Neural cell (in vitro differentiated cells): ENCODE data around the gene DPAGT1. TPM values are rescaled to one million over a fixed set of nuclear protein-coding genes. Genes with fewer than 3 reads are reported as not detected.
A peak's percentile ranks its signal among the peaks of the same experiment; 100 is the strongest.

Source experiments
- H2AFZ ChIP-seq: fragments of 200-600, 300-800 bp; sonication (generic), shearing (Covaris generic); 2 replicates; pipeline ENCODE4 v1.6.0; 2014; ENCODE audit warnings: low read depth, mild to moderate bottlenecking, antibody characterized with exemption, low read length, moderate library complexity
- H3F3A ChIP-seq: fragments of 200-600 bp; shearing (Covaris generic); 2 replicates; pipeline ENCODE4 v1.6.1; 2016; ENCODE audit warnings: mild to moderate bottlenecking, moderate library complexity, mixed read lengths, antibody characterized with exemption, low read length; ENCODE audit not compliant: insufficient read depth, poor library complexity, severe bottlenecking
- H3K27ac ChIP-seq: fragments of 200-600, 300-800 bp; sonication (generic), shearing (Covaris generic); 2 replicates; pipeline ENCODE4 v1.5.1; 2014; ENCODE audit warnings: mild to moderate bottlenecking, low read length, moderate library complexity
- H3K27me3 ChIP-seq: fragments of 300-800, 200-600 bp; sonication (generic), shearing (Covaris generic); 2 replicates; pipeline ENCODE4 v1.6.0; 2014; ENCODE audit warnings: mild to moderate bottlenecking, low read depth, low read length, moderate library complexity; ENCODE audit not compliant: insufficient read depth
- H3K36me3 ChIP-seq: fragments of 300-800, 200-600 bp; sonication (generic), shearing (Covaris generic); 2 replicates; pipeline ENCODE4 v1.5.1; 2014; ENCODE audit warnings: mild to moderate bottlenecking, antibody characterized with exemption, low read length, moderate library complexity; ENCODE audit not compliant: insufficient read depth
- H3K4me2 ChIP-seq: fragments of 300-800, 200-600 bp; sonication (generic), shearing (Covaris generic); 2 replicates; pipeline ENCODE4 v1.6.0; 2014; ENCODE audit warnings: mild to moderate bottlenecking, low read length
- H3K4me3 ChIP-seq: fragments of 300-800, 200-600 bp; sonication (generic), shearing (Covaris generic); 2 replicates; pipeline ENCODE4 v1.5.1; 2014; ENCODE audit warnings: mild to moderate bottlenecking, low read length, moderate library complexity
- H3K79me2 ChIP-seq: fragments of 200-600 bp; shearing (Covaris generic); replicated peaks from 2 replicates; pipeline ENCODE4 v1.6.0; 2014; ENCODE audit warnings: mild to moderate bottlenecking, low read length, moderate library complexity; ENCODE audit not compliant: insufficient read depth
- H3K9ac ChIP-seq: fragments of 300-800, 200-600 bp; sonication (generic), shearing (Covaris generic); 2 replicates; pipeline ENCODE4 v1.6.1; 2016; ENCODE audit warnings: mild to moderate bottlenecking, low read length, mixed read lengths
- H3K9me2 ChIP-seq: fragments of 200-600 bp; shearing (Covaris generic); 2 replicates; pipeline ENCODE4 v1.6.1; 2016; ENCODE audit warnings: mild to moderate bottlenecking, low read length, mixed read lengths; ENCODE audit not compliant: insufficient read depth
- H3K9me3 ChIP-seq: fragments of 200-600, 300-800 bp; sonication (generic), shearing (Covaris generic); 2 replicates; pipeline ENCODE4 v1.6.1; 2016; ENCODE audit warnings: mild to moderate bottlenecking, mixed run types, low read length, moderate library complexity, mixed read lengths
- H4K20me1 ChIP-seq: fragments of 200-600 bp; shearing (Covaris generic); 2 replicates; pipeline ENCODE4 v1.6.1; 2016; ENCODE audit warnings: mild to moderate bottlenecking, mixed run types; ENCODE audit not compliant: insufficient read depth
- EP300 ChIP-seq: fragments of 450-650 bp; conservative IDR thresholded peaks from 2 replicates; pipeline ENCODE4 v1.6.1; 2014; ENCODE audit warnings: antibody characterized with exemption, mild to moderate bottlenecking, moderate library complexity; ENCODE audit not compliant: poor library complexity, severe bottlenecking
- EZH2 ChIP-seq: fragments of 200-600, 300-800 bp; shearing (Covaris generic), sonication (generic); IDR thresholded peaks from 2 replicates; pipeline ENCODE4 v1.6.1; 2014; ENCODE audit warnings: antibody characterized with exemption, low read length, borderline replicate concordance, mild to moderate bottlenecking; ENCODE audit not compliant: insufficient read depth, poor library complexity, severe bottlenecking
- MXI1 ChIP-seq: fragments of 450-650 bp; conservative IDR thresholded peaks from 2 replicates; pipeline ENCODE4 v1.6.1; 2014; ENCODE audit warnings: antibody characterized with exemption, mild to moderate bottlenecking; ENCODE audit not compliant: poor library complexity, severe bottlenecking
- POLR2AphosphoS5 ChIP-seq: IDR thresholded peaks from 2 replicates; pipeline ENCODE4 v1.6.1; 2012
- RAD21 ChIP-seq: fragments of 450-650 bp; conservative IDR thresholded peaks from 2 replicates; pipeline ENCODE4 v1.6.1; 2014; ENCODE audit warnings: antibody characterized with exemption, mild to moderate bottlenecking, moderate library complexity
- SMC3 ChIP-seq: fragments of 450-650 bp; conservative IDR thresholded peaks from 2 replicates; pipeline ENCODE4 v1.6.1; 2014; ENCODE audit warnings: antibody characterized with exemption, mild to moderate bottlenecking, moderate library complexity; ENCODE audit not compliant: poor library complexity
- TAF1 ChIP-seq: IDR thresholded peaks from 2 replicates; pipeline ENCODE4 v1.6.1; 2012; ENCODE audit warnings: low read depth
- polyA plus RNA-seq: library from polyadenylated mRNA; depleted of rRNA; stranded (reverse); fragments of >200 nt; gene quantifications from 2 replicates; pipeline ENCODE4 v1.2.3, GENCODE V29; 2014
- TF ChIP-seq, protein P1 (sequence below): IDR thresholded peaks from 2 replicates; pipeline ENCODE4 v1.6.1; 2012; ENCODE audit warnings: borderline replicate concordance
- TF ChIP-seq, protein P2 (sequence below): fragments of 450-650 bp; IDR thresholded peaks from 2 replicates; pipeline ENCODE4 v1.5.1; 2014; ENCODE audit warnings: antibody characterized with exemption, mild to moderate bottlenecking, moderate library complexity; ENCODE audit not compliant: poor library complexity, severe bottlenecking

Gene DPAGT1
- polyA plus RNA-seq, 1 donor from 2014 or later = 9.8 TPM

DNA sequence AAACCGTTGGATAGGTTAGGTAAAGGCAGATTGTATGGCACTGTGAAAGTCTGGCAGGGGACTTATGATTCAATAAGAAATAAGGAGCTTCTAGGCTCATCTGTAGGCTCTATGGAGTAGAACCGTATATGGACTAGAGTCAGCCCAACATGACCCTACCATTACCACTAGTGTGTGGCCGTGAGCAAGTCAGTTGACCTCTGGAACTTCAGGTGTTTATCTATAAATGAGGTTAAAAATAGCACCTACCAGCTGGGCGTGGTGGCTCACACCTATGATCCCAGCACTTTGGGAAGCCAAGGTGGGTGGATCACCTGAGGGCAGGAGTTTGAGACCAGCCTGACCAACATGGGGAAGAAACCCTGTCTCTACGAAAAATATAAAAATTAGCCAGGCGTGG, 24.2 kb upstream of the DPAGT1 start:
- H2AFZ ChIP-seq = no peak overlapping the region
- no peak for TF ChIP-seq TAF1
- TF ChIP-seq SMC3 = no peak
- no peak for TF ChIP-seq MXI1
- TF ChIP-seq RAD21 = no peak
- no peak for TF ChIP-seq EP300
- TF ChIP-seq, protein P1, sequence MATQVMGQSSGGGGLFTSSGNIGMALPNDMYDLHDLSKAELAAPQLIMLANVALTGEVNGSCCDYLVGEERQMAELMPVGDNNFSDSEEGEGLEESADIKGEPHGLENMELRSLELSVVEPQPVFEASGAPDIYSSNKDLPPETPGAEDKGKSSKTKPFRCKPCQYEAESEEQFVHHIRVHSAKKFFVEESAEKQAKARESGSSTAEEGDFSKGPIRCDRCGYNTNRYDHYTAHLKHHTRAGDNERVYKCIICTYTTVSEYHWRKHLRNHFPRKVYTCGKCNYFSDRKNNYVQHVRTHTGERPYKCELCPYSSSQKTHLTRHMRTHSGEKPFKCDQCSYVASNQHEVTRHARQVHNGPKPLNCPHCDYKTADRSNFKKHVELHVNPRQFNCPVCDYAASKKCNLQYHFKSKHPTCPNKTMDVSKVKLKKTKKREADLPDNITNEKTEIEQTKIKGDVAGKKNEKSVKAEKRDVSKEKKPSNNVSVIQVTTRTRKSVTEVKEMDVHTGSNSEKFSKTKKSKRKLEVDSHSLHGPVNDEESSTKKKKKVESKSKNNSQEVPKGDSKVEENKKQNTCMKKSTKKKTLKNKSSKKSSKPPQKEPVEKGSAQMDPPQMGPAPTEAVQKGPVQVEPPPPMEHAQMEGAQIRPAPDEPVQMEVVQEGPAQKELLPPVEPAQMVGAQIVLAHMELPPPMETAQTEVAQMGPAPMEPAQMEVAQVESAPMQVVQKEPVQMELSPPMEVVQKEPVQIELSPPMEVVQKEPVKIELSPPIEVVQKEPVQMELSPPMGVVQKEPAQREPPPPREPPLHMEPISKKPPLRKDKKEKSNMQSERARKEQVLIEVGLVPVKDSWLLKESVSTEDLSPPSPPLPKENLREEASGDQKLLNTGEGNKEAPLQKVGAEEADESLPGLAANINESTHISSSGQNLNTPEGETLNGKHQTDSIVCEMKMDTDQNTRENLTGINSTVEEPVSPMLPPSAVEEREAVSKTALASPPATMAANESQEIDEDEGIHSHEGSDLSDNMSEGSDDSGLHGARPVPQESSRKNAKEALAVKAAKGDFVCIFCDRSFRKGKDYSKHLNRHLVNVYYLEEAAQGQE = no peak
- TF ChIP-seq EZH2 = no peak
- TF ChIP-seq, protein P2, sequence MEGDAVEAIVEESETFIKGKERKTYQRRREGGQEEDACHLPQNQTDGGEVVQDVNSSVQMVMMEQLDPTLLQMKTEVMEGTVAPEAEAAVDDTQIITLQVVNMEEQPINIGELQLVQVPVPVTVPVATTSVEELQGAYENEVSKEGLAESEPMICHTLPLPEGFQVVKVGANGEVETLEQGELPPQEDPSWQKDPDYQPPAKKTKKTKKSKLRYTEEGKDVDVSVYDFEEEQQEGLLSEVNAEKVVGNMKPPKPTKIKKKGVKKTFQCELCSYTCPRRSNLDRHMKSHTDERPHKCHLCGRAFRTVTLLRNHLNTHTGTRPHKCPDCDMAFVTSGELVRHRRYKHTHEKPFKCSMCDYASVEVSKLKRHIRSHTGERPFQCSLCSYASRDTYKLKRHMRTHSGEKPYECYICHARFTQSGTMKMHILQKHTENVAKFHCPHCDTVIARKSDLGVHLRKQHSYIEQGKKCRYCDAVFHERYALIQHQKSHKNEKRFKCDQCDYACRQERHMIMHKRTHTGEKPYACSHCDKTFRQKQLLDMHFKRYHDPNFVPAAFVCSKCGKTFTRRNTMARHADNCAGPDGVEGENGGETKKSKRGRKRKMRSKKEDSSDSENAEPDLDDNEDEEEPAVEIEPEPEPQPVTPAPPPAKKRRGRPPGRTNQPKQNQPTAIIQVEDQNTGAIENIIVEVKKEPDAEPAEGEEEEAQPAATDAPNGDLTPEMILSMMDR = no peak
- TF ChIP-seq POLR2AphosphoS5 = no peak
- no peak overlapping the region for H3K9ac ChIP-seq
- H3K36me3 ChIP-seq = no peaks in the 10 kb centered on the region
- H3K4me3 ChIP-seq = no peak overlapping the region
- H4K20me1 ChIP-seq = no peaks in the 10 kb centered on the region
- H3K27me3 ChIP-seq = no peaks in the 10 kb centered on the region
- H3K4me2 ChIP-seq = no peak overlapping the region
- no peaks in the 10 kb centered on the region for H3F3A ChIP-seq
- no peaks in the 10 kb centered on the region for H3K9me3 ChIP-seq
- no peak overlapping the region for H3K27ac ChIP-seq
- H3K79me2 ChIP-seq = peaks cover 17% of the 10 kb centered on the region
- H3K9me2 ChIP-seq = no peaks in the 10 kb centered on the region

DNA sequence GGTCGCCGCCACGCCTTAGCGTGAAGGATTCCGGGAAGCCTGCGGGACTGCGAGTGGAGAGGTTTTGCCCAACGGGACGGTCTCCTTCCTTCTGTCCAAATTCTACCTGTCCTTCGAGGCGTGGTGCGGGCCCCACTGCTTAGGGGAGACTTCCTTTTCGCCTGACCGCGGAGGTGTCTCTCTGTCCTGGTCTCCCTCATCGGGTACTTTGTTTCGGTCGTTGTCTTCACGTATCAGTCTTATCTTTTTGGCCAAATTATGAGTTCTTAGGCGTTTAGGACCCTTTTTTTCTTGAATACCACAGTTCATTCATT, 20.1 kb upstream of the DPAGT1 start:
- Histone ChIP-seq H3K4me2 (peak overlapping the region; percentile 68), H2AFZ (peak overlapping the region; percentile 88)
- TF ChIP-seq SMC3 (peak; percentile 49), RAD21 (no peak), POLR2AphosphoS5 (no peak), EP300 (no peak), EZH2 (no peak)
- TF ChIP-seq, protein P1 = no peak

More for the DNA sequence above, 20.1 kb upstream of the DPAGT1 start:
- H3K9me2 ChIP-seq = no peaks in the 10 kb centered on the region
- peak overlapping the region; percentile 80 for H3K27ac ChIP-seq
- H3K27me3 ChIP-seq = no peaks in the 10 kb centered on the region
- H3K4me3 ChIP-seq = peak overlapping the region; percentile 91
- H3K9ac ChIP-seq = peak overlapping the region; percentile 85
- no peaks in the 10 kb centered on the region for H3K9me3 ChIP-seq
- H3F3A ChIP-seq = no peaks in the 10 kb centered on the region
- no peaks in the 10 kb centered on the region for H4K20me1 ChIP-seq
- peaks cover 17% of the 10 kb centered on the region for H3K79me2 ChIP-seq
- no peaks in the 10 kb centered on the region for H3K36me3 ChIP-seq
